ENCODE measurements around the gene CNGA4. TPM values are rescaled to one million over a fixed set of nuclear protein-coding genes. Genes with fewer than 3 reads are reported as not detected.
A peak's percentile ranks its signal among the peaks of the same experiment; 100 is the strongest.

CNGA4 gene
- total and polyA plus RNA-seq, 2 of the 4 experiments (the other 2 are of a cell fraction), result under 0.01 to 0.12 TPM

DNA sequence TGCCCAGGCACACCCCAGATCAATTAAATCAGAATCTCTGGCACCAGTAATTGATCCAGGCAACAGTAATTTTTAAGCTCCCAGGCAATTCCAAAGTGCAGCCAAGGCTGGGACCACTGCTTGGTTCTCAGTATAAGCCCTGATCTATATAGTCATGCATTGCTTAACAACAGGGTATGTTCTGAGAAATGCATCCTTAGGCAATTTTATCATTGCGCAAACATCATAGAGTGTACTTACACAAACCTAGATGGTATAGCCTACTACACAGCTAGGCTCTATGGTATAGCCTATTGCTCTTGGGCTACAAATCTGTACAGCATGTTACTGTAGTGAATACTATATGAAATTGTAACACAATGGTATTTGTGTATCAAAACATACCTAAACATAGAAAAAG, 34.2 kb upstream of the CNGA4 start:
- no peak overlapping the region for H2BK20ac ChIP-seq (ENCODE audit: low read depth, low read length)

More for the DNA sequence above, 34.2 kb upstream of the CNGA4 start:
- ChIA-PET CTCF (no interaction called here), POLR2A (ENCODE audit: unreplicated experiment) (no interaction called here)
- H2BK15ac ChIP-seq (ENCODE audit: low read depth, low read length), result no peak overlapping the region
- no peak overlapping the region for H2BK5ac ChIP-seq (ENCODE audit: low read depth, low read length, poor library complexity, severe bottlenecking)
- no peak overlapping the region for H4K91ac ChIP-seq (ENCODE audit: insufficient read depth, low read depth, low read length)
- no peaks in the 10 kb centered on the region for H4K20me1 ChIP-seq (ENCODE audit: insufficient read depth, low read length)
- H3K9ac ChIP-seq (ENCODE audit: low read depth, low read length), result no peak overlapping the region
- no peak overlapping the region for H3K27ac ChIP-seq (ENCODE audit: insufficient read depth, low read length)
- in situ Hi-C loops (cut with MboI; ENCODE audit: low sequenced_read_pairs), result no loop called here
- no CpG with 5 or more reads among the region's 1 CpG for WGBS, 2 experiments (ENCODE audit: extremely low coverage in 2 of 2, insufficient read length in 1 of 2)
- H2AK9ac ChIP-seq (replicated peaks; ENCODE audit: low read depth, low read length, poor library complexity), result no peak overlapping the region
- H3K14ac ChIP-seq (replicated peaks; ENCODE audit: low read depth, low read length), result no peak overlapping the region
- no peak overlapping the region for H2AFZ ChIP-seq (replicated peaks; ENCODE audit: low read length, poor library complexity)
- no peak overlapping the region for H3K23ac ChIP-seq (ENCODE audit: low read depth, low read length)
- H3K56ac ChIP-seq (ENCODE audit: extremely low read depth, insufficient read depth, low read length), result no peak overlapping the region
- DNase-seq, result no peak
- no peak overlapping the region for H3K18ac ChIP-seq (ENCODE audit: low read depth, low read length)
- no peaks in the 10 kb centered on the region for H3K27me3 ChIP-seq (ENCODE audit: control insufficient read depth, insufficient read depth, low read length)
- H3K9me1 ChIP-seq (ENCODE audit: insufficient read depth, low read length), result no peaks in the 10 kb centered on the region
- H4K5ac ChIP-seq (ENCODE audit: low read depth, low read length), result no peak overlapping the region
- H3K9me3 ChIP-seq (ENCODE audit: control insufficient read depth, insufficient read depth, low read length), result no peaks in the 10 kb centered on the region
- peaks cover 2% of the 10 kb centered on the region; the same call in 1 of the 2 replicates for H3K4me1 ChIP-seq (ENCODE audit: control insufficient read depth, insufficient read depth, low read length)
- no peak for ATAC-seq (ENCODE audit: low read depth)
- H2BK120ac ChIP-seq (ENCODE audit: low read depth, low read length), result no peak overlapping the region
- TF ChIP-seq, protein P1, sequence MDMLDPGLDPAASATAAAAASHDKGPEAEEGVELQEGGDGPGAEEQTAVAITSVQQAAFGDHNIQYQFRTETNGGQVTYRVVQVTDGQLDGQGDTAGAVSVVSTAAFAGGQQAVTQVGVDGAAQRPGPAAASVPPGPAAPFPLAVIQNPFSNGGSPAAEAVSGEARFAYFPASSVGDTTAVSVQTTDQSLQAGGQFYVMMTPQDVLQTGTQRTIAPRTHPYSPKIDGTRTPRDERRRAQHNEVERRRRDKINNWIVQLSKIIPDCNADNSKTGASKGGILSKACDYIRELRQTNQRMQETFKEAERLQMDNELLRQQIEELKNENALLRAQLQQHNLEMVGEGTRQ (IDR thresholded peaks at IDR 0.05; ENCODE audit: low read depth, low read length), result no peak
- peak; percentile 50; the same call in 1 of the 2 replicates for TF ChIP-seq CEBPB (IDR thresholded peaks at IDR 0.05; ENCODE audit: low read depth, low read length)
- TF ChIP-seq, protein P2, sequence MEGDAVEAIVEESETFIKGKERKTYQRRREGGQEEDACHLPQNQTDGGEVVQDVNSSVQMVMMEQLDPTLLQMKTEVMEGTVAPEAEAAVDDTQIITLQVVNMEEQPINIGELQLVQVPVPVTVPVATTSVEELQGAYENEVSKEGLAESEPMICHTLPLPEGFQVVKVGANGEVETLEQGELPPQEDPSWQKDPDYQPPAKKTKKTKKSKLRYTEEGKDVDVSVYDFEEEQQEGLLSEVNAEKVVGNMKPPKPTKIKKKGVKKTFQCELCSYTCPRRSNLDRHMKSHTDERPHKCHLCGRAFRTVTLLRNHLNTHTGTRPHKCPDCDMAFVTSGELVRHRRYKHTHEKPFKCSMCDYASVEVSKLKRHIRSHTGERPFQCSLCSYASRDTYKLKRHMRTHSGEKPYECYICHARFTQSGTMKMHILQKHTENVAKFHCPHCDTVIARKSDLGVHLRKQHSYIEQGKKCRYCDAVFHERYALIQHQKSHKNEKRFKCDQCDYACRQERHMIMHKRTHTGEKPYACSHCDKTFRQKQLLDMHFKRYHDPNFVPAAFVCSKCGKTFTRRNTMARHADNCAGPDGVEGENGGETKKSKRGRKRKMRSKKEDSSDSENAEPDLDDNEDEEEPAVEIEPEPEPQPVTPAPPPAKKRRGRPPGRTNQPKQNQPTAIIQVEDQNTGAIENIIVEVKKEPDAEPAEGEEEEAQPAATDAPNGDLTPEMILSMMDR (conservative IDR thresholded peaks at IDR 0.05; ENCODE audit: low read depth, low read length), result no peak
- no peak for TF ChIP-seq SMC3 (IDR thresholded peaks at IDR 0.05; ENCODE audit: low read depth, low read length)
- TF ChIP-seq RCOR1 (IDR thresholded peaks at IDR 0.05; ENCODE audit: insufficient replicate concordance, low read length), result no peak
- no peak for TF ChIP-seq NFE2L2 (IDR thresholded peaks at IDR 0.05; ENCODE audit: low read depth, low read length)
- no peak for TF ChIP-seq RAD21 (IDR thresholded peaks at IDR 0.05; ENCODE audit: low read length)
- no peak overlapping the region for H3K4me2 ChIP-seq (ENCODE audit: low read depth, low read length)
- no peaks in the 10 kb centered on the region for H3K79me1 ChIP-seq (ENCODE audit: low read depth in 1 of 2, low read length in 2 of 2)
- H3K4me3 ChIP-seq (ENCODE audit: insufficient read depth, low read depth, low read length), result no peak overlapping the region
- H2AK5ac ChIP-seq (ENCODE audit: low read depth, low read length), result no peak overlapping the region
- dilution Hi-C loops (cut with HindIII; ENCODE audit: low sequenced_read_pairs, unreplicated experiment), result no loop called here
- peaks cover 7% of the 10 kb centered on the region for H3K36me3 ChIP-seq (ENCODE audit: control insufficient read depth, insufficient read depth, low read length)
- no TSS peak for BruUV-seq (replicated peaks)
- intact Hi-C loops (cut with micrococcal nuclease), result no loop called here
- H4K8ac ChIP-seq (ENCODE audit: low read depth in 2 of 2, low read length in 2 of 2), result no peak overlapping the region
- no peak overlapping the region for H3K4ac ChIP-seq (ENCODE audit: low read depth, low read length)
